K562 (cell line): ENCODE data around the gene CNTN5. TPM values are rescaled to one million over a fixed set of nuclear protein-coding genes. Genes with fewer than 3 reads are reported as not detected.

Experiments used
- ATAC-seq: fragments of 200-7000 bp; cut with Tn5 transposase; 3 replicates; pipeline ENCODE4 v1.9.1; 2020; ENCODE audit warnings: moderate library complexity
- BruUV-seq: library from RNA; stranded (reverse); fragments of 400-500 nt; replicated peaks from 2 replicates; lab custom pipeline; 2021; lab: Mats Ljungman, UMichigan
- CTCF ChIA-PET: fragments of 300-600 bp; formaldehyde crosslinking; extraction: SDS; loops from one replicate; lab custom pipeline; 2021; ENCODE audit warnings: low intra/inter-chr PET ratio; lab: Yijun Ruan, JAX
- POLR2A ChIA-PET: fragments of 300-600, 350-650 bp; sonication (Branson Sonifier 250); formaldehyde crosslinking; extraction: SDS; loops from one replicate; lab custom pipeline; 2021; ENCODE audit warnings: antibody characterized with exemption, inconsistent platforms; lab: Yijun Ruan, JAX
- DNase-seq, 4 experiments: peaks; one replicate each; pipeline versions ENCODE4 v3.0.0 to v3.0.0-alpha.2; 2011 to 2018; ENCODE audit warnings: low spot score in 3 of 4, mixed read lengths in 3 of 4; ENCODE audit errors: extremely low read depth in 1 of 4
- FAIRE-seq: peaks from 2 replicates; lab custom pipeline; 2011; peaks lifted over from hg19 to GRCh38; lab: Jason Lieb, UNC
- H2AFZ ChIP-seq: 2 replicates; pipeline ENCODE4 v1.6.0; 2011; ENCODE audit warnings: low read depth, low read length, control low read depth, inconsistent platforms
- H3K27ac ChIP-seq: fragments of 200-600 bp; 3 replicates; pipeline ENCODE4 v1.8.0; 2011; ENCODE audit warnings: low read depth, mild to moderate bottlenecking, control low read depth, inconsistent platforms, low read length, moderate library complexity, mixed read lengths; ENCODE audit errors: extremely low read depth
- H3K27me3 ChIP-seq, 2 experiments: fragments of 300-600 bp in 1 of 2; 2 replicates in 1 of 2; 3 replicates in 1 of 2; pipeline versions ENCODE4 v1.6.0 to v1.8.0; 2011; ENCODE audit warnings: inconsistent platforms in 2 of 2, low read length in 2 of 2, mild to moderate bottlenecking in 1 of 2, mixed read lengths in 1 of 2, moderate library complexity in 1 of 2; ENCODE audit not compliant: control insufficient read depth in 2 of 2, insufficient read depth in 2 of 2
- H3K36me3 ChIP-seq: fragments of 300-600 bp; 3 replicates; pipeline ENCODE4 v1.8.0; 2011; ENCODE audit warnings: mild to moderate bottlenecking, low read length, inconsistent platforms; ENCODE audit not compliant: control insufficient read depth, insufficient read depth
- H3K4me1 ChIP-seq, 2 experiments: fragments of 200-600 bp in 1 of 2; replicated peaks in 1 of 2; 2 replicates in 1 of 2; 3 replicates in 1 of 2; pipeline versions ENCODE4 v1.5.1 to v1.8.0; 2011; ENCODE audit warnings: inconsistent platforms in 2 of 2, low read length in 2 of 2, mild to moderate bottlenecking in 1 of 2, mixed read lengths in 1 of 2, moderate library complexity in 1 of 2; ENCODE audit not compliant: control insufficient read depth in 2 of 2, insufficient read depth in 2 of 2
- H3K4me2 ChIP-seq: 2 replicates; pipeline ENCODE4 v1.6.1; 2011; ENCODE audit warnings: low read length, control low read depth, inconsistent platforms, mixed read lengths; ENCODE audit not compliant: insufficient read depth
- H3K4me3 ChIP-seq: fragments of 200-600 bp; sonication (generic), shearing (Covaris generic); 2 replicates; pipeline ENCODE4 v1.5.1; 2016; ENCODE audit warnings: control low read depth, inconsistent platforms
- H3K79me2 ChIP-seq: fragments of 200-600 bp; 3 replicates; pipeline ENCODE4 v1.8.0; 2011; ENCODE audit warnings: low read length, inconsistent platforms; ENCODE audit not compliant: control insufficient read depth, insufficient read depth
- H3K9ac ChIP-seq, 2 experiments: 2 replicates each; pipeline versions ENCODE4 v1.6.0 to v1.6.1; 2011; ENCODE audit warnings: low read depth in 2 of 2, low read length in 2 of 2, control low read depth in 1 of 2, inconsistent platforms in 1 of 2, mild to moderate bottlenecking in 1 of 2, mixed read lengths in 1 of 2; ENCODE audit not compliant: insufficient read depth in 1 of 2
- H3K9me1 ChIP-seq: one replicate; pipeline ENCODE4 v1.6.0; 2011; ENCODE audit warnings: inconsistent platforms, mild to moderate bottlenecking, low read length, moderate library complexity; ENCODE audit not compliant: control insufficient read depth, insufficient read depth
- H3K9me3 ChIP-seq: replicated peaks from 2 replicates; pipeline ENCODE4 v1.5.1; 2011; ENCODE audit warnings: low read depth, low read length, inconsistent platforms; ENCODE audit not compliant: control insufficient read depth, insufficient read depth
- H4K20me1 ChIP-seq: replicated peaks from 2 replicates; pipeline ENCODE4 v1.6.1; 2011; ENCODE audit warnings: low read length, inconsistent platforms, mixed read lengths; ENCODE audit not compliant: control insufficient read depth, insufficient read depth
- BRF1 ChIP-seq: IDR thresholded peaks from 3 replicates; pipeline ENCODE4 v1.6.1; 2011; ENCODE audit warnings: borderline replicate concordance, mild to moderate bottlenecking; ENCODE audit not compliant: insufficient read length; ENCODE audit errors: extremely low read depth
- CAMTA2 ChIP-seq: fragments of 250-450 bp; sonication (Bioruptor Pico); conservative IDR thresholded peaks from 2 replicates; pipeline ENCODE4 v1.5.1; 2022
- EZH2 ChIP-seq: IDR thresholded peaks from 2 replicates; pipeline ENCODE4 v1.6.1; 2012; ENCODE audit warnings: low read depth, mild to moderate bottlenecking, inconsistent platforms, low read length, borderline replicate concordance
- HNRNPH1 ChIP-seq: fragments of 200-400 bp; formaldehyde crosslinking; optimal IDR thresholded peaks from 2 replicates; pipeline ENCODE3; 2017; ENCODE audit warnings: low read depth, mild to moderate bottlenecking, low read length, moderate library complexity
- L3MBTL2 ChIP-seq: fragments of 450-650 bp; IDR thresholded peaks from 2 replicates; pipeline ENCODE4 v1.6.1; 2016; ENCODE audit warnings: mild to moderate bottlenecking, moderate library complexity
- NELFE ChIP-seq: IDR thresholded peaks from 2 replicates; pipeline ENCODE4 v1.6.1; 2011; ENCODE audit warnings: mild to moderate bottlenecking; ENCODE audit not compliant: insufficient read depth, insufficient read length
- POLR3G ChIP-seq: IDR thresholded peaks from 2 replicates; pipeline ENCODE4 v1.6.1; 2011; ENCODE audit not compliant: insufficient read length, insufficient replicate concordance; ENCODE audit errors: extremely low read depth
- SP2 ChIP-seq: IDR thresholded peaks from 2 replicates; pipeline ENCODE4 v1.6.1; 2011; ENCODE audit warnings: mild to moderate bottlenecking, low read depth, low read length, moderate library complexity; ENCODE audit not compliant: poor library complexity, severe bottlenecking; ENCODE audit errors: extremely low read depth
- SRSF7 ChIP-seq: fragments of 200-400 bp; formaldehyde crosslinking; optimal IDR thresholded peaks from 2 replicates; pipeline ENCODE3; 2017; ENCODE audit warnings: mild to moderate bottlenecking, low read depth, low read length
- WGBS: fragments of 100-300 bp; shearing (Covaris generic); methylation state at CpG from one replicate; pipeline ENCODE4 v1.1.6; 2016; ENCODE audit warnings: low coverage, mixed read lengths; ENCODE audit not compliant: insufficient coverage; ENCODE audit errors: missing lambda C conversion rate; 5-methylcytosine and 5-hydroxymethylcytosine counted together
- in situ Hi-C: fragments of 300-500 bp; cut with MboI; formaldehyde crosslinking; loops from 4 replicates; pipeline ENCODE4 v1.15.0; 2018; ENCODE audit warnings: inconsistent platforms, mixed read lengths
- intact Hi-C: fragments of 100-400 bp; cut with micrococcal nuclease; formaldehyde crosslinking; loops from 2 replicates; pipeline ENCODE4 v1.14.2; 2022
- polyA plus RNA-seq, 8 experiments: library from polyadenylated mRNA; depleted of rRNA in 4 of 8; stranded (reverse) in 5 of 8; unstranded in 3 of 8; fragments of >200 nt; fragmentation: Nextera tagmentation in 2 of 8; fragmentation: Illumina TruSeq in 1 of 8; extraction: Ambion mirVana in 2 of 8; extraction: Trizol in 1 of 8; gene quantifications; 2 replicates each; pipeline versions ENCODE4 v1.2.1 to v1.2.3, GENCODE V29; 2011 to 2014; ENCODE audit warnings: inconsistent platforms in 1 of 8, missing spikeins in 1 of 8
- total RNA-seq, 7 experiments: library from RNA; depleted of rRNA in 6 of 7; stranded (reverse); fragments of >200 nt in 6 of 7; fragmentation: Illumina TruSeq in 2 of 7; extraction: Trizol in 2 of 7; gene quantifications; 2 replicates each; pipeline versions ENCODE4 v1.2.1 to v1.2.3, GENCODE V29; 2011 to 2021; ENCODE audit warnings: low replicate concordance in 1 of 7
- TF ChIP-seq, protein P1 (sequence below): fragments of 450-650 bp; formaldehyde crosslinking; IDR thresholded peaks from 2 replicates; pipeline ENCODE4 v1.4.0; 2020; ENCODE audit warnings: mild to moderate bottlenecking
- TF ChIP-seq, protein P2 (sequence below): fragments of 250-450 bp; sonication (Bioruptor Pico); IDR thresholded peaks from 2 replicates; pipeline ENCODE4 v1.4.0; 2020; ENCODE audit warnings: mild to moderate bottlenecking, moderate library complexity, borderline replicate concordance

Gene CNTN5
- total and polyA plus RNA-seq, 9 of the 15 experiments (the other 6 are each of a cell fraction or from before 2014, with no cell fraction given): 0.03 TPM; not detected in 8

DNA sequence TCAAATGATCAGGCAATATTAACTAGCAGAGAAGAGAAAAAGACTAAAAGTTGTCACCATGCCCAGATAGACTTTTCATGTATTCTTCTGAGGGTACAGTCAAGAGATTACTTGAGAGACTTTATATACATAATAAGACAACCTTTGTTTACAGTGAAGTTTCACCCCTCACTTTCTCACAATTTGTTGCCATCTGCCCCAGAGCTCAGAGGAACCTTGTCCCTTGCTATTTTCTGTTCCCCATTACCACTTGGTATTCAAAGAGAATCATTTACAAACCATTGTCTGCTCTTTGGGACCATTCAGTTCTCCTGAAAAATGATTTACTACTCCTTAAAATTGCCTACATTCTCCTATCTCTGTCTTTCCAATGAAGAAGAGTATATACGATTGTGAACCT lies 544.6 kb downstream of the CNTN5 start:
- CTCF ChIA-PET: no interaction called here
- H3K9ac ChIP-seq: no peak overlapping the region
- in situ Hi-C loops: no loop called here
- H3K36me3 ChIP-seq: no peaks in the 10 kb centered on the region
- POLR2A ChIA-PET: no interaction called here
- H2AFZ ChIP-seq: no peak overlapping the region
- H3K4me1 ChIP-seq: no peaks in the 10 kb centered on the region
- intact Hi-C loops: no loop called here
- no peak overlapping the region for H3K27ac ChIP-seq
- no TSS peak for BruUV-seq
- H4K20me1 ChIP-seq: no peaks in the 10 kb centered on the region
- H3K27me3 ChIP-seq: no peaks in the 10 kb centered on the region
- 0 out of 2 replicates have a peak, but pooled peaks cover 2% of the 10 kb centered on the region for H3K9me3 ChIP-seq
- TF ChIP-seq BRF1 (no peak), L3MBTL2 (no peak), SP2 (no peak)
- TF ChIP-seq, all 486 proteins: peak for 0
- Histone ChIP-seq H3K9me1 (no peaks in the 10 kb centered on the region), H3K79me2 (no peaks in the 10 kb centered on the region), H3K4me3 (no peak overlapping the region), H3K4me2 (no peak overlapping the region)
- FAIRE-seq: no peak
- DNase-seq: no peak
- ATAC-seq: no peak
- WGBS: 0% methylated on average over 1 of the region's 1 CpG

DNA sequence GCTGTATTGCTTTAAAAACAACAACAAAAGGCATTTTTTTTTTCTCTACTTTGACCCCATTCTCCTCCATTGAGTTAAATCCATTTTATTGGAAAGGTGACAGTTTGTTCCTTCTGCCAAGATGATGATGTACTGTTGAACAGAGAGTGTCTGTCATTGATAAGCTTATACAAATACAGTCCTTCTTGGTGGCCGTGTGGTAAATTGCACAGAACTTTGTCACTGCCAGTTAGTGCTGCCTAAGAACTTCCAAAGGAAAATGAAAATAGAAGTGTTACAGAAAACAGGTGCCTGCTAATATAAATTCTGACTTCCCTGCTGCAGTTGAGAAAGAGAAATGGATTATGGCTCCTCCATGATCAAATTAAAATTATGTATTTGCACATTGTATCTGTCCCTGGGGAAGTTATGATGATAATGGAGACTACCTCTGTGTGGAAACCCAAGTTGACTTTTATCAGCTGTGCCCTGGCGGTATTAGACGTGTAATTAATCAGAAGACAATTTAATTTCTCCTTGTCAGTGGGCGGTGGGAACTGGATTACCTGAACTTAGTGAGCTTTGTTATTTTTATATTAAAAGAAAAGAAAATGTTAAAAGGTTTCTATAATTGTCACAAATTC lies 546.7 kb downstream of the CNTN5 start:
- Histone ChIP-seq H3K27me3 (no peaks in the 10 kb centered on the region), H2AFZ (no peak overlapping the region), H3K4me2 (no peak overlapping the region), H3K36me3 (no peaks in the 10 kb centered on the region), H3K9ac (no peak overlapping the region), H3K9me3 (0 out of 2 replicates have a peak, but pooled peaks cover 2% of the 10 kb centered on the region), H3K79me2 (no peaks in the 10 kb centered on the region), H4K20me1 (no peaks in the 10 kb centered on the region), H3K9me1 (no peaks in the 10 kb centered on the region), H3K4me1 (no peaks in the 10 kb centered on the region), H3K4me3 (no peak overlapping the region), H3K27ac (no peak overlapping the region)
- in situ Hi-C loops: no loop called here
- FAIRE-seq: no peak
- WGBS: 0% methylated on average over 4 of the region's 4 CpGs
- DNase-seq: no peak
- no TSS peak for BruUV-seq
- intact Hi-C loops: no loop called here
- ChIA-PET CTCF (no interaction called here), POLR2A (no interaction called here)
- no peak for ATAC-seq
- TF ChIP-seq BRF1 (no peak), POLR3G (no peak), HNRNPH1 (no peak), NELFE (no peak), SRSF7 (no peak), EZH2 (no peak), CAMTA2 (no peak)
- TF ChIP-seq, protein P1, sequence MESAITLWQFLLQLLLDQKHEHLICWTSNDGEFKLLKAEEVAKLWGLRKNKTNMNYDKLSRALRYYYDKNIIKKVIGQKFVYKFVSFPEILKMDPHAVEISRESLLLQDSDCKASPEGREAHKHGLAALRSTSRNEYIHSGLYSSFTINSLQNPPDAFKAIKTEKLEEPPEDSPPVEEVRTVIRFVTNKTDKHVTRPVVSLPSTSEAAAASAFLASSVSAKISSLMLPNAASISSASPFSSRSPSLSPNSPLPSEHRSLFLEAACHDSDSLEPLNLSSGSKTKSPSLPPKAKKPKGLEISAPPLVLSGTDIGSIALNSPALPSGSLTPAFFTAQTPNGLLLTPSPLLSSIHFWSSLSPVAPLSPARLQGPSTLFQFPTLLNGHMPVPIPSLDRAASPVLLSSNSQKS (CRISPR knock-in tag): no peak
- TF ChIP-seq, protein P2, sequence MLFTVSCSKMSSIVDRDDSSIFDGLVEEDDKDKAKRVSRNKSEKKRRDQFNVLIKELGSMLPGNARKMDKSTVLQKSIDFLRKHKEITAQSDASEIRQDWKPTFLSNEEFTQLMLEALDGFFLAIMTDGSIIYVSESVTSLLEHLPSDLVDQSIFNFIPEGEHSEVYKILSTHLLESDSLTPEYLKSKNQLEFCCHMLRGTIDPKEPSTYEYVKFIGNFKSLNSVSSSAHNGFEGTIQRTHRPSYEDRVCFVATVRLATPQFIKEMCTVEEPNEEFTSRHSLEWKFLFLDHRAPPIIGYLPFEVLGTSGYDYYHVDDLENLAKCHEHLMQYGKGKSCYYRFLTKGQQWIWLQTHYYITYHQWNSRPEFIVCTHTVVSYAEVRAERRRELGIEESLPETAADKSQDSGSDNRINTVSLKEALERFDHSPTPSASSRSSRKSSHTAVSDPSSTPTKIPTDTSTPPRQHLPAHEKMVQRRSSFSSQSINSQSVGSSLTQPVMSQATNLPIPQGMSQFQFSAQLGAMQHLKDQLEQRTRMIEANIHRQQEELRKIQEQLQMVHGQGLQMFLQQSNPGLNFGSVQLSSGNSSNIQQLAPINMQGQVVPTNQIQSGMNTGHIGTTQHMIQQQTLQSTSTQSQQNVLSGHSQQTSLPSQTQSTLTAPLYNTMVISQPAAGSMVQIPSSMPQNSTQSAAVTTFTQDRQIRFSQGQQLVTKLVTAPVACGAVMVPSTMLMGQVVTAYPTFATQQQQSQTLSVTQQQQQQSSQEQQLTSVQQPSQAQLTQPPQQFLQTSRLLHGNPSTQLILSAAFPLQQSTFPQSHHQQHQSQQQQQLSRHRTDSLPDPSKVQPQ (CRISPR knock-in tag): no peak
